ENCODE data around the gene TNNT1. TPM values are rescaled to one million over a fixed set of nuclear protein-coding genes. Genes with fewer than 3 reads are reported as not detected.
"Not testable (repeated sequence)": the region's sequence is repeated elsewhere in the genome, so short reads cannot be mapped to it uniquely, and the experiment has no call there.

Gene TNNT1
- total RNA-seq, 2 experiments from 2014 or later: 0.32 TPM; not detected in 1

DNA sequence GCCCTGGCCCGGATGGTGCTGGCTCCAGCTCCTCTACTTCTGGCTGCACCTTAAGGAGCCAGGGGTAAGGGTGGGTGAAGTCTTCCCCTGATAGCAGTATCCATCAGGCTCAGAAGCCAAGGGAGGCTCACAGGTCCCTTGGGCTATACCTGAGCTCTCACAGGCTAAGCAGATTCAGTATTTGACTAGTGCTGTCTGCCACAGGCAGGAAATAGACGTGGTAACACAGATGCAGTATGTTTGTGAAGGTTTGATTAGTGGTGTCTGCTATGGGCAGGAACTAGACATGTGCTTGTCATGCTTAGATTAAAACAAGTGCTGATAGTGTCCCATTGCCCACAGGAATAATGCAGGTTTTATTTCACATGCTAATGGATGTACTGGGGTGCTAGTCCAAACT, 27.1 kb upstream of the TNNT1 start:
- Mint-ChIP-seq H3K4me1 (peaks cover 38% of the 10 kb centered on the region), H3K9me3 (peaks cover 9% of the 10 kb centered on the region), H3K4me3 (no peak overlapping the region), H3K27me3 (peaks cover 63% of the 10 kb centered on the region), H3K27ac (no peak overlapping the region), H3K36me3 (ENCODE audit: low read depth) (no peaks in the 10 kb centered on the region)
- POLR2A ChIA-PET: no interaction called here
- no peak for DNase-seq
- CTCF ChIA-PET: interaction anchor here (0.6 to 1.2 kb wide), 2 partner anchors 9 to 328 kb away, joined by 3 read pairs; no protein-coding TSS in a partner anchor

- H3K36me3 Mint-ChIP-seq (ENCODE audit: low read depth): no peaks in the 10 kb centered on the region
- H3K27ac Mint-ChIP-seq: no peak overlapping the region
- H3K4me3 Mint-ChIP-seq: no peak overlapping the region
- CTCF ChIA-PET: interaction anchor here (1.0 to 1.5 kb wide), 3 partner anchors 8 to 16 kb away, joined by 3 to 5 read pairs (median 4); no protein-coding TSS in a partner anchor
- no peak for DNase-seq
- peaks cover 9% of the 10 kb centered on the region for H3K9me3 Mint-ChIP-seq
- peaks cover 60% of the 10 kb centered on the region for H3K27me3 Mint-ChIP-seq
- H3K4me1 Mint-ChIP-seq: peaks cover 35% of the 10 kb centered on the region
- POLR2A ChIA-PET: no interaction called here
These were observed 26.3 kb upstream of the TNNT1 start for GRCh38 chr19:55175117-55175867.

GRCh38 chr19:55174425-55175116, 25.6 kb upstream of the TNNT1 start:
- ChIA-PET POLR2A (no interaction called here), CTCF (interaction anchor here (0.8 to 1.5 kb wide), 3 partner anchors 14 to 45 kb away, joined by 4 to 5 read pairs (median 5); no protein-coding TSS in a partner anchor)
- no peaks in the 10 kb centered on the region for H3K36me3 Mint-ChIP-seq (ENCODE audit: low read depth)
- peaks cover 30% of the 10 kb centered on the region for H3K4me1 Mint-ChIP-seq
- H3K27ac Mint-ChIP-seq: no peak overlapping the region
- H3K4me3 Mint-ChIP-seq: peak overlapping the region; percentile 57
- peaks cover 60% of the 10 kb centered on the region for H3K27me3 Mint-ChIP-seq
- DNase-seq: no peak
- H3K9me3 Mint-ChIP-seq: peaks cover 9% of the 10 kb centered on the region

- Mint-ChIP-seq H3K27me3 (peaks cover 65% of the 10 kb centered on the region), H3K4me1 (peaks cover 24% of the 10 kb centered on the region), H3K4me3 (peak overlapping the region; percentile 57), H3K9me3 (peaks cover 9% of the 10 kb centered on the region), H3K27ac (no peak overlapping the region), H3K36me3 (ENCODE audit: low read depth) (no peaks in the 10 kb centered on the region)
- POLR2A ChIA-PET: no interaction called here
- DNase-seq: peak; percentile 39
- CTCF ChIA-PET: interaction anchor here (0.6 to 2.0 kb wide), 6 partner anchors 13 to 302 kb away, joined by 3 to 7 read pairs (median 4); partner anchors contain the start of gene ZNF628
These were observed 24.9 kb upstream of the TNNT1 start for GRCh38 chr19:55173714-55174409.

GRCh38 chr19:55173186-55173713, 24.2 kb upstream of the TNNT1 start:
- no peak for DNase-seq
- no peaks in the 10 kb centered on the region for H3K36me3 Mint-ChIP-seq (ENCODE audit: low read depth)
- POLR2A ChIA-PET: no interaction called here
- H3K4me3 Mint-ChIP-seq: peak overlapping the region; percentile 57
- CTCF ChIA-PET: interaction anchor here (0.6 to 2.0 kb wide), 4 partner anchors 13 to 303 kb away, joined by 3 to 7 read pairs (median 3); partner anchors contain the start of gene ZNF628
- peaks cover 63% of the 10 kb centered on the region for H3K27me3 Mint-ChIP-seq
- H3K4me1 Mint-ChIP-seq: peaks cover 19% of the 10 kb centered on the region
- no peak overlapping the region for H3K27ac Mint-ChIP-seq
- H3K9me3 Mint-ChIP-seq: peaks cover 9% of the 10 kb centered on the region

DNA sequence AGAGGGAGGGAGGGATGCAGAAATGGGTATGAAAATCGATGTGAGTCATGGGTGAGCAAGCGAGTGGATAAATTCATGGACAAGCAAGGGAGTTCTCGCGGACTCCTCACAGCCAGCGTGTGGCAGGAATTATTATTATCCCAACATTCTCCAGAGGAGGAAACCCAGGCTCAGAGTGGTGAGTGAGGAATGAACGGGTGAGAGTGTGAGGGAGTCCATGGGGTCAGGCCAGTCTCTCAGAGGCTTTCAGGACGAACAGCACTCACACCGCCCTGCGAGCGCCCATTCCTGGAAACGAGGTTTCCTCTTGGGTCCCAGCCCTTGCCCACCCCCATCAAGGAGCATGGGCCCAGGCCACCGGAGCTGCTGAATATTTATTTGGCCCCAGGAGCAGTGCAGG, 23.7 kb upstream of the TNNT1 start:
- POLR2A ChIA-PET: no interaction called here

DNA sequence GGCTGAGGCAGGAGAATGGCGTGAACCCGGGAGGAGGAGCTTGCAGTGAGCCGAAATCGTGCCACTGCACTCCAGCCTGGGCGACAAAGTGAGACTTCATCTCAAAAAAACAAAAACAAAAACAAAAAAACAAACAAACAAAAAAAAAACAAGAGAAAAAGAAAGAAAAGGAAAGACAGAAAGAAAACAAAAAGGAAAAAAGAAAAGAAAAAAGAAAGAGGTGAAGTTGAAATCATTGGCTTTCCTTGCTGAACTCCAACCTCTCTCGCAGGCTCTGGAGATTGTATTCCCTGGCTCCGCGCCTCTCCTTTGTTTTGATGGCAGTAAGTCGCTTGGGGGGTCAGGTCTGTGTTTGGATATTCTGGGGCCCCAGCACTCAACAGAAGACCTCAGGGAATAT, 23.3 kb upstream of the TNNT1 start:
- peaks cover 19% of the 10 kb centered on the region for H3K4me1 Mint-ChIP-seq
- H3K27me3 Mint-ChIP-seq: peaks cover 63% of the 10 kb centered on the region
- CTCF ChIA-PET: interaction anchor here (2.0 kb wide), 1 partner anchor 12 kb away, joined by 7 read pairs; no protein-coding TSS in a partner anchor
- H3K27ac Mint-ChIP-seq; DNase-seq; H3K36me3 Mint-ChIP-seq (ENCODE audit: low read depth); POLR2A ChIA-PET; H3K9me3 Mint-ChIP-seq: not testable (repeated sequence)
- H3K4me3 Mint-ChIP-seq: peak overlapping the region; percentile 47

More for the DNA sequence above, 23.7 kb upstream of the TNNT1 start:
- Mint-ChIP-seq H3K36me3 (ENCODE audit: low read depth) (no peaks in the 10 kb centered on the region), H3K4me1 (peaks cover 19% of the 10 kb centered on the region), H3K9me3 (peaks cover 9% of the 10 kb centered on the region), H3K4me3 (peak overlapping the region; percentile 47), H3K27ac (no peak overlapping the region), H3K27me3 (peaks cover 63% of the 10 kb centered on the region)
- no peak for DNase-seq
- CTCF ChIA-PET: interaction anchor here (0.9 to 2.0 kb wide), 2 partner anchors 12 to 303 kb away, joined by 3 to 7 read pairs; partner anchors contain the start of gene ZNF628

DNA sequence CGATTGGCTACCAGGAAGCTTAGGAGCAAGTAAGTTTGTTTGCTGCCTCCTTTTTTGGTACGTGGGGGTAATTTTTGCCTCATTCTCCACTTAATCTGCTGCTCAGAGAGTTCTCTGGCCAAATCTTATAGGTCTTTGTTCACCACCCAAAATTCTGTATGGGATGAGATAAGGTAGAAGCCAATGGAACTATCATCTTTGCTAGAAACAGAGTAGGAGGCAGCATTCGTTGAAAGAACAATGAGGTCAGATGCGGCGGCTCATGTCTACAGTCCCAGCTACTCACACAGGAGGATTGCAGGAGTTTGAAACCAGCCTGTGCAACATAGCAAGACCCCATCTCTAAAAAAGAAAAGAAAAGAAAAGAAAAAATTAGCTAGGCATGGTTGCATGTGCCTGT, 22.4 kb upstream of the TNNT1 start:
- Mint-ChIP-seq H3K4me1 (peaks cover 27% of the 10 kb centered on the region), H3K36me3 (ENCODE audit: low read depth) (no peaks in the 10 kb centered on the region), H3K27ac (no peak overlapping the region), H3K9me3 (peaks cover 6% of the 10 kb centered on the region), H3K27me3 (peaks cover 63% of the 10 kb centered on the region), H3K4me3 (no peak overlapping the region)
- ChIA-PET CTCF (interaction anchor here (0.6 to 1.0 kb wide), 4 partner anchors 8 to 245 kb away, joined by 3 read pairs; partner anchors contain the start of gene SYT5), POLR2A (interaction anchor here (0.6 to 0.7 kb wide), 2 partner anchors 80 to 314 kb away, joined by 3 read pairs; no protein-coding TSS in a partner anchor)
- no peak for DNase-seq

DNA sequence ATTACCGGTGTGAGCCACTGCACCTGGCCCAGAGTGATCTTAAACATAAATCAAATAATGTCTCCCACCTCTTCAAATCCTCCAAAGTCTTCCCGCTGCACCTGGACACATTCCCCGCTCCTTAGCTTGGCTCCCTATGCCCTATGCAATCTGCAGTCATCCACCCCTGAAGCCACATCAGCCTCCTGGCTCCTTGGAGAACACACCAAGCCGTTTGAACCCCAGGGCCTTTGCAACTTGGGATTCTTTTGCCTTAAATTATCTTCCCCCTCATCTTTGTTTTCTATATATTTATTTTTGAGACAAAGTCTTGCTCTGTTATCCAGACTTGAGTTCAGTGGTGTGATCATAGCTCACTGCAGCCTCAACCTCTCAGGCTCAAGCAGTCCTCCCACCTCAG, 20.1 kb upstream of the TNNT1 start:
- Mint-ChIP-seq H3K9me3 (no peaks in the 10 kb centered on the region), H3K4me1 (peaks cover 22% of the 10 kb centered on the region), H3K27ac (no peak overlapping the region), H3K4me3 (no peak overlapping the region), H3K36me3 (ENCODE audit: low read depth) (no peaks in the 10 kb centered on the region), H3K27me3 (peaks cover 74% of the 10 kb centered on the region)
- no peak for DNase-seq
- ChIA-PET CTCF (interaction anchor here (1.2 kb wide), 1 partner anchor 8 kb away, joined by 3 read pairs; no protein-coding TSS in a partner anchor), POLR2A (no interaction called here)

DNA sequence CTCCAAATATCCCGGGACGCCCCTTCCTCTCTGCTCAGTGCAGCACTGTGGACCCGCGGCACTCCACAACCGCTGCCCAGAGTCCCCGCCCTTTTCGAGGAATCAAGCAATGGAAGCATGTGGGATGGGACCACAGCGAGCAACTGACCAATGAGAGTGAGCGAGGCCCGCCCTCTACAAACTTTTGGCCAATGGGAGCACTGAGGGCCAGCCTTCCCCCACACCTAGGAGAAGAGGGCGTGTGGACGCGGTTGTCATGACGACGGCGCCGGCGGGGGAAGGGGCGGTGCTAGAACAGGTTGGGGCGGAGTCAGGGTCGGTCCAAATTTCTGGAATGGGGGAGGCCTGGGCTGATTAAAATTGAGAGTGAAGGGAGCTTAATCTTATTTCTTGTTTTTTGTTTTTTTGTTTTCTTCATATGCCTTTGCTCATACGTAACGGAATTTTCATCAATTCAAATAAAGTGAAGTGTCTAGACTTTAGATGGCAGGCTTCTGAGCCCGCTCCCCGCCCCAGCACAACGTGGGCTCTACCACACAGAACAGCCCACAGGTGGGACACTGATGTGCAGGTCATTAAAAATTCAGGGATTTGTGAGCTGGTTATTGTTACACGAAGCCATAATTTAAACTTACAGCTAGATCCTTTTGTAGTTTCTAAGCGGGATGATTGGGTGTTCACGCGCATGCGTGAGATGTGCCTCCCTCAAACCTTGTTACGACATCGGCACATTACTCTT, 17.7 kb upstream of the TNNT1 start, which contains the start of gene DNAAF3:
Gene DNAAF3 (minus strand): TSS at position 84 of the 739 bp plus-strand sequence. CDS start 200 bp downstream, outside the sequence.
- DNase-seq: peak; percentile 81
- Mint-ChIP-seq H3K27ac (no peak within 1 kb of the TSS), H3K27me3 (peaks cover 56% of the 10 kb centered on the region), H3K36me3 (ENCODE audit: low read depth) (no peaks in the 10 kb centered on the region), H3K4me3 (peak within 1 kb of the TSS; percentile 79), H3K9me3 (no peaks in the 10 kb centered on the region), H3K4me1 (peaks cover 12% of the 10 kb centered on the region)
- ChIA-PET CTCF (interaction anchor here (0.6 to 2.3 kb wide), 7 partner anchors 9 to 125 kb away, joined by 3 to 7 read pairs (median 3); partner anchors contain the start of gene SYT5), POLR2A (no interaction called here)

- ChIA-PET POLR2A (interaction anchor here (0.5 kb wide), 2 partner anchors 96 to 968 kb away, joined by 3 read pairs; no protein-coding TSS in a partner anchor), CTCF (interaction anchor here (1.1 to 2.3 kb wide), 6 partner anchors 15 to 125 kb away, joined by 3 to 7 read pairs (median 3); no protein-coding TSS in a partner anchor)
- Mint-ChIP-seq H3K9me3 (no peaks in the 10 kb centered on the region), H3K4me3 (peak overlapping the region; percentile 79), H3K4me1 (peaks cover 12% of the 10 kb centered on the region), H3K36me3 (ENCODE audit: low read depth) (no peaks in the 10 kb centered on the region), H3K27ac (no peak overlapping the region), H3K27me3 (peaks cover 50% of the 10 kb centered on the region)
- peak; percentile 48 for DNase-seq
These were observed 17.0 kb upstream of the TNNT1 start for GRCh38 chr19:55165952-55166529.

Measured in activated CD4-positive, alpha-beta T cell treated with anti-CD3 and anti-CD28 coated beads, Interleukin-2, amount 10 ng/mL, durations not matched to agents 7 days and 5 days (primary cell).